ENCODE measurements around the gene PARP1.

The PARP1 gene

GRCh38 chr1:226376300-226376699 is 31.6 kb downstream of the PARP1 start:
- H3K4me3 ChIP-seq (ENCODE audit: low read length) = no peak overlapping the region
- no peak for TF ChIP-seq CTCF (conservative IDR thresholded peaks at IDR 0.05; ENCODE audit: low read depth, low read length)
- no peak for DNase-seq (ENCODE audit: low read depth)

- DNase-seq (ENCODE audit: low read depth) = no peak
- no peak for TF ChIP-seq CTCF (conservative IDR thresholded peaks at IDR 0.05; ENCODE audit: low read depth, low read length)
Observed at GRCh38 chr1:226373376-226373775, 34.5 kb downstream of the PARP1 start.

GRCh38 chr1:226372885-226373284 is 35.0 kb downstream of the PARP1 start:
- no peak overlapping the region for H3K4me3 ChIP-seq (ENCODE audit: low read length)
- DNase-seq (ENCODE audit: low read depth) = no peak
- TF ChIP-seq CTCF (conservative IDR thresholded peaks at IDR 0.05; ENCODE audit: low read depth, low read length) = no peak

More at GRCh38 chr1:226373376-226373775, 34.5 kb downstream of the PARP1 start:
- no peak overlapping the region for H3K4me3 ChIP-seq (ENCODE audit: low read length)

GRCh38 chr1:226371866-226372490 is 35.9 kb downstream of the PARP1 start:
- no peak overlapping the region for H3K4me3 ChIP-seq (ENCODE audit: low read length)
- DNase-seq (ENCODE audit: low read depth) = no peak
- no peak for TF ChIP-seq CTCF (conservative IDR thresholded peaks at IDR 0.05; ENCODE audit: low read depth, low read length)

GRCh38 chr1:226371027-226371694 is 36.7 kb downstream of the PARP1 start:
- no peak for TF ChIP-seq CTCF (conservative IDR thresholded peaks at IDR 0.05; ENCODE audit: low read depth, low read length)
- H3K4me3 ChIP-seq (ENCODE audit: low read length) = no peak overlapping the region
- DNase-seq (ENCODE audit: low read depth) = no peak

- no peak overlapping the region for H3K4me3 ChIP-seq (ENCODE audit: low read length)
- DNase-seq (ENCODE audit: low read depth) = no peak
- no peak for TF ChIP-seq CTCF (conservative IDR thresholded peaks at IDR 0.05; ENCODE audit: low read depth, low read length)
Observed at GRCh38 chr1:226370144-226370923, 37.6 kb downstream of the PARP1 start.

Data from retinal pigment epithelial cell (primary cell).